GM12878 (cell line): Measurements from ENCODE around the gene EGFL8. TPM values are rescaled to one million over a fixed set of nuclear protein-coding genes. Genes with fewer than 3 reads are reported as not detected.

ENCODE experiments used
- ATAC-seq: fragments of 200-7000 bp; cut with Tn5 transposase; 3 replicates; pipeline ENCODE4 v1.9.1; 2020; ENCODE audit warnings: mild to moderate bottlenecking, moderate library complexity
- BruUV-seq: library from RNA; stranded (reverse); fragments of 400-500 nt; replicated peaks from 2 replicates; lab custom pipeline; 2021; lab: Mats Ljungman, UMichigan
- CTCF ChIA-PET: fragments of 300-600 bp; sonication (Branson Sonifier 250); formaldehyde crosslinking; extraction: SDS; loops from one replicate; lab custom pipeline; 2021; ENCODE audit warnings: inconsistent platforms; lab: Yijun Ruan, JAX
- POLR2A ChIA-PET: fragments of 350-600 bp; formaldehyde crosslinking; extraction: SDS; loops from one replicate; lab custom pipeline; 2021; ENCODE audit warnings: inconsistent platforms; lab: Charles Lee
- RAD21 ChIA-PET: fragments of 300-600 bp; sonication (Branson Sonifier 250); formaldehyde crosslinking; loops from one replicate; lab custom pipeline; 2023; ENCODE audit warnings: antibody characterized with exemption; ENCODE audit not compliant: unreplicated experiment; lab: Charles Lee
- SMC1A ChIA-PET: fragments of 300-600 bp; sonication (Branson Sonifier 250); formaldehyde crosslinking; loops from one replicate; lab custom pipeline; 2023; ENCODE audit not compliant: unreplicated experiment, uncharacterized antibody; lab: Charles Lee
- DNase-seq: peaks from one replicate; pipeline ENCODE4 v3.0.0-alpha.2; 2011; ENCODE audit warnings: low read depth, low spot score
- FAIRE-seq: peaks from 3 replicates; lab custom pipeline; 2011; peaks lifted over from hg19 to GRCh38; lab: Jason Lieb, UNC
- H2AFZ ChIP-seq: 2 replicates; pipeline ENCODE4 v1.6.0; 2011; ENCODE audit warnings: low read depth, low read length, control low read depth; ENCODE audit not compliant: control insufficient read depth
- H3K27ac ChIP-seq: 2 replicates; pipeline ENCODE4 v1.5.1; 2011; ENCODE audit warnings: control low read depth; ENCODE audit not compliant: control insufficient read depth, insufficient read depth
- H3K27me3 ChIP-seq, 2 experiments: replicated peaks in 1 of 2; 2 replicates each; pipeline versions ENCODE4 v1.6.0 to v1.6.1; 2011; ENCODE audit warnings: low read length in 1 of 2; ENCODE audit not compliant: control insufficient read depth in 2 of 2, insufficient read depth in 2 of 2
- H3K36me3 ChIP-seq, 2 experiments: 2 replicates each; pipeline ENCODE4 v1.5.1; 2011; ENCODE audit warnings: low read length in 1 of 2; ENCODE audit not compliant: control insufficient read depth in 2 of 2, insufficient read depth in 2 of 2
- H3K4me1 ChIP-seq: 2 replicates; pipeline ENCODE4 v1.6.1; 2011; ENCODE audit warnings: mild to moderate bottlenecking, low read length, moderate library complexity, mixed read lengths; ENCODE audit not compliant: control insufficient read depth, insufficient read depth
- H3K4me2 ChIP-seq: 2 replicates; pipeline ENCODE4 v1.6.0; 2011; ENCODE audit warnings: control low read depth; ENCODE audit not compliant: control insufficient read depth, insufficient read depth
- H3K4me3 ChIP-seq: fragments of 200-600 bp; sonication (generic); 2 replicates; pipeline ENCODE4 v1.5.1; 2016
- H3K79me2 ChIP-seq: 2 replicates; pipeline ENCODE4 v1.6.0; 2011; ENCODE audit warnings: low read length; ENCODE audit not compliant: control insufficient read depth, insufficient read depth
- H3K9ac ChIP-seq: 2 replicates; pipeline ENCODE4 v1.8.0; 2011; ENCODE audit warnings: low read length, control low read depth, mixed read lengths; ENCODE audit not compliant: control insufficient read depth, insufficient read depth
- H3K9me3 ChIP-seq: replicated peaks from 3 replicates; pipeline ENCODE4 v1.5.1; 2011; ENCODE audit warnings: mild to moderate bottlenecking, low read length; ENCODE audit not compliant: control insufficient read depth, insufficient read depth
- H4K20me1 ChIP-seq: 2 replicates; pipeline ENCODE4 v1.6.0; 2011; ENCODE audit not compliant: control insufficient read depth, insufficient read depth
- BCL11A ChIP-seq: IDR thresholded peaks from 2 replicates; pipeline ENCODE4 v1.6.1; 2011; ENCODE audit warnings: low read depth, low read length
- BCLAF1 ChIP-seq: fragments of 450-650 bp; IDR thresholded peaks from 2 replicates; pipeline ENCODE4 v1.6.1; 2017; ENCODE audit warnings: antibody characterized with exemption, mild to moderate bottlenecking, moderate library complexity
- CBX3 ChIP-seq: fragments of 200-600 bp; sonication (generic); IDR thresholded peaks from 2 replicates; pipeline ENCODE4 v1.6.1; 2016; ENCODE audit warnings: low read depth, borderline replicate concordance
- EGR1 ChIP-seq, 2 experiments: IDR thresholded peaks; 1 replicate in 1 of 2; 2 replicates in 1 of 2; pipeline ENCODE4 v1.6.1; 2011 to 2012; ENCODE audit warnings: low read depth in 2 of 2, low read length in 2 of 2, borderline replicate concordance in 1 of 2, mild to moderate bottlenecking in 1 of 2, moderate library complexity in 1 of 2
- EZH2 ChIP-seq: IDR thresholded peaks from 2 replicates; pipeline ENCODE4 v1.6.1; 2012; ENCODE audit warnings: low read depth, mild to moderate bottlenecking, control low read depth, inconsistent platforms, low read length, borderline replicate concordance; ENCODE audit not compliant: control insufficient read depth
- KDM1A ChIP-seq: fragments of 200-600 bp; sonication (generic); IDR thresholded peaks from 2 replicates; pipeline ENCODE4 v1.6.1; 2016; ENCODE audit warnings: borderline replicate concordance
- LARP7 ChIP-seq: fragments of 450-650 bp; IDR thresholded peaks from 2 replicates; pipeline ENCODE4 v1.6.1; 2017; ENCODE audit warnings: mild to moderate bottlenecking
- NFYA ChIP-seq: IDR thresholded peaks from 2 replicates; pipeline ENCODE4 v1.6.1; 2011; ENCODE audit warnings: low read depth, mild to moderate bottlenecking, low read length, improper control_type of control experiment, borderline replicate concordance
- POLR2AphosphoS2 ChIP-seq: IDR thresholded peaks from 2 replicates; pipeline ENCODE4 v1.6.1; 2011; ENCODE audit warnings: low read depth, mild to moderate bottlenecking, low read length, improper control_type of control experiment, moderate library complexity
- TCF7 ChIP-seq: IDR thresholded peaks from 2 replicates; pipeline ENCODE4 v1.6.1; 2014; ENCODE audit warnings: antibody characterized with exemption, borderline replicate concordance
- ZNF207 ChIP-seq: fragments of 450-650 bp; IDR thresholded peaks from 2 replicates; pipeline ENCODE4 v1.6.1; 2014; ENCODE audit warnings: antibody characterized with exemption, mild to moderate bottlenecking, borderline replicate concordance
- ZSCAN29 ChIP-seq: fragments of 450-650 bp; IDR thresholded peaks from 2 replicates; pipeline ENCODE4 v1.6.1; 2017; ENCODE audit warnings: mild to moderate bottlenecking, moderate library complexity
- WGBS: methylation state at CpG from one replicate; pipeline ENCODE4 v1.1.6; 2016; ENCODE audit warnings: low lambda C conversion rate; ENCODE audit not compliant: insufficient replicate concordance, insufficient coverage; ENCODE audit errors: missing lambda C conversion rate; 5-methylcytosine and 5-hydroxymethylcytosine counted together
- in situ Hi-C: fragments of 300-500 bp; cut with MboI; formaldehyde crosslinking; loops from 9 replicates; pipeline ENCODE4 v1.14.3; 2018; ENCODE audit warnings: mixed read lengths
- intact Hi-C: fragments of 100-400 bp; cut with micrococcal nuclease; formaldehyde crosslinking; loops from one replicate; pipeline ENCODE4 v1.14.2; 2022; ENCODE audit not compliant: unreplicated experiment
- polyA plus RNA-seq, 11 experiments: library from polyadenylated mRNA; depleted of rRNA in 4 of 11; unstranded in 6 of 11; stranded (reverse) in 5 of 11; fragments of >200 nt; fragmentation: Nextera tagmentation in 4 of 11; fragmentation: Illumina TruSeq in 1 of 11; extraction: Ambion mirVana in 4 of 11; extraction: Trizol in 1 of 11; gene quantifications; 1 replicate in 1 of 11; 2 replicates in 10 of 11; pipeline versions ENCODE4 v1.2.1 to v1.2.3, GENCODE V29; 2011 to 2016; ENCODE audit warnings: inconsistent platforms in 2 of 11, missing spikeins in 2 of 11, low read depth in 1 of 11
- total RNA-seq, 4 experiments: library from RNA; depleted of rRNA in 3 of 4; stranded (reverse); fragments of >200 nt in 3 of 4; fragmentation: Illumina TruSeq in 1 of 4; extraction: Trizol in 1 of 4; gene quantifications; 2 replicates each; pipeline versions ENCODE4 v1.2.1 to v1.2.3, GENCODE V29; 2013 to 2021
- TF ChIP-seq, protein P1 (sequence below): fragments of 450-650 bp; IDR thresholded peaks from 2 replicates; pipeline ENCODE4 v1.6.1; 2017; ENCODE audit warnings: borderline replicate concordance

The EGFL8 gene
- total and polyA plus RNA-seq, 10 of the 15 experiments (the other 5 are each of a cell fraction or from before 2014, with no cell fraction given): 0.07 to 3.5 (median 1.4) TPM

DNA sequence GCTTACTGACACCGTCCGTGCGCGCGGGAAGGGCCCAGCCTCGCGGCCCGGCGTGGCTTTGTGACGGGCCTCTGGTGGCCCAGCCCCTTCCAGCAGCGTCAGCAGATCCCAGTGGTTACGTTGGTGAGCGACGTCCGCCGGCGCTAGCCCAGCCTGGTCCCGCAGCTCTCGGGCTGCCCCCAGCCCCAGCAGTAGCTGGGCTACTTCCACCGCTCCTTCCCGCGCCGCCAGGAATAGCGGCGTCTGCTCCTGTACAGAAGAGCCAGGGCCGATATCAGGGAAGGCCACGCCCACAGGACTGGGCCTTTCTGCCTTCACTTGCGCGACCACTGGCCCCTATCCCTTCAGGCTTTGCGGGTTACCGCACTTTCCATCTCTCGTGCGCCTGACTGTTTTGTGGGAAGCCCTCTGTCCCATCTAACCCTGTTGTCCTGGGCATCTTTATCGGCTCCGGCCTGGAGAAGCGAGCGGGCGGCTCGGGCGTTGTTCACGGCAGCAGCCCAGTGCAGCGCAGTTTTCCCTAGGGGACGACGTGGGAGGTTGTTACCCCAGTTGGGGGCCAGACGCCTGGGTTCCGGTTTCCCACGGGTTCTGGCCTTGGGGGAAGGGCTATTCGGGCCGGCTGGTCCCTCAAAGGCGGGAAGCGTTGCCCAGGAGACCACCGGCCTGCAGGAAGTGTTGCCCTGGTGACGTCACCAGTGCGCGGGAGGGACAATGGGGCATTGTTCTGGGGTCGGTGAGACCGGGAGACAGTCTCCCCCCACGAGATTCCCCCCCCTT is 31.7 kb downstream of the EGFL8 start:
- WGBS: under 1% methylated on average over 58 of the region's 58 CpGs
- CTCF ChIA-PET: interaction anchor here (0.6 to 4.2 kb wide), 20 partner anchors 9 to 642 kb away, joined by 3 to 35 read pairs (median 4); partner anchors contain the start of genes AGPAT1, ATF6B, EGFL8 and FKBPL
- TF ChIP-seq NFYA (no peak), ZNF207 (peak; percentile 96), EGR1 (IDR thresholded peaks at IDR 0.05; ENCODE audit: borderline replicate concordance in 1 of 2, low read depth in 2 of 2, low read length in 2 of 2) (peak in 1 of 2 experiments; percentile 70; a peak in 1 of 3 replicates), TCF7 (no peak), POLR2AphosphoS2 (peak; percentile 49; the same call in 1 of the 2 replicates), KDM1A (no peak), ZSCAN29 (no peak), EZH2 (no peak), LARP7 (peak; percentile 96), CBX3 (no peak), BCL11A (peak; percentile 40; the same call in 1 of the 2 replicates), BCLAF1 (no peak)
- TF ChIP-seq, protein P1, sequence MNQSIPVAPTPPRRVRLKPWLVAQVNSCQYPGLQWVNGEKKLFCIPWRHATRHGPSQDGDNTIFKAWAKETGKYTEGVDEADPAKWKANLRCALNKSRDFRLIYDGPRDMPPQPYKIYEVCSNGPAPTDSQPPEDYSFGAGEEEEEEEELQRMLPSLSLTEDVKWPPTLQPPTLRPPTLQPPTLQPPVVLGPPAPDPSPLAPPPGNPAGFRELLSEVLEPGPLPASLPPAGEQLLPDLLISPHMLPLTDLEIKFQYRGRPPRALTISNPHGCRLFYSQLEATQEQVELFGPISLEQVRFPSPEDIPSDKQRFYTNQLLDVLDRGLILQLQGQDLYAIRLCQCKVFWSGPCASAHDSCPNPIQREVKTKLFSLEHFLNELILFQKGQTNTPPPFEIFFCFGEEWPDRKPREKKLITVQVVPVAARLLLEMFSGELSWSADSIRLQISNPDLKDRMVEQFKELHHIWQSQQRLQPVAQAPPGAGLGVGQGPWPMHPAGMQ: no peak

More for the DNA sequence above, 31.7 kb downstream of the EGFL8 start:
- H3K36me3 ChIP-seq: no peaks in the 10 kb centered on the region; a peak in 1 of 4 replicates
- ATAC-seq: peak; percentile 82
- ChIA-PET POLR2A (interaction anchor here (0.6 to 2.6 kb wide), 24 partner anchors 11 to 1216 kb away, joined by 3 to 51 read pairs (median 4); partner anchors contain the start of genes AGPAT1, ATF6B, EGFL8 and FKBPL), SMC1A (interaction anchor here (0.6 to 1.9 kb wide), 11 partner anchors 8 to 237 kb away, joined by 3 to 17 read pairs (median 3); partner anchors contain the start of genes AGPAT1, ATF6B, FKBPL and NELFE), RAD21 (interaction anchor here (0.6 to 1.8 kb wide), 21 partner anchors 13 to 657 kb away, joined by 3 to 17 read pairs (median 4); partner anchors contain the start of genes AGPAT1, ATF6B, CLIC1 and DXO)
- H3K9me3 ChIP-seq: no peaks in the 10 kb centered on the region
- peak overlapping the region; percentile 100 for H3K9ac ChIP-seq
- BruUV-seq: TSS peak; percentile 86
- H3K4me1 ChIP-seq: peaks cover 26% of the 10 kb centered on the region
- intact Hi-C loops (loop anchor here (1.0 to 5.0 kb wide), 2 partner anchors 41 to 77 kb away; no protein-coding TSS in a partner anchor), in situ Hi-C loops (no loop called here)
- FAIRE-seq: peak; percentile 57
- H3K27me3 ChIP-seq: no peaks in the 10 kb centered on the region
- peak overlapping the region; percentile 99 for H3K27ac ChIP-seq
- no peaks in the 10 kb centered on the region for H4K20me1 ChIP-seq
- peak overlapping the region; percentile 79 for H3K4me2 ChIP-seq
- DNase-seq: peak; percentile 48
- peak overlapping the region; percentile 84 for H2AFZ ChIP-seq
- H3K4me3 ChIP-seq: peak overlapping the region; percentile 76
- peaks cover 25% of the 10 kb centered on the region for H3K79me2 ChIP-seq
